GM10266 (cell line): ENCODE measurements around the gene MICU1.

ENCODE experiments used
- DNase-seq: peaks from one replicate; pipeline ENCODE4 v3.0.0; 2012; ENCODE audit errors: extremely low spot score
- TF ChIP-seq, protein P1 (sequence below): IDR thresholded peaks from 2 replicates; pipeline ENCODE4 v1.5.1; 2012; ENCODE audit warnings: mild to moderate bottlenecking, low read depth; ENCODE audit not compliant: control insufficient read depth, insufficient read depth; ENCODE audit errors: missing control alignments

Gene MICU1

DNA sequence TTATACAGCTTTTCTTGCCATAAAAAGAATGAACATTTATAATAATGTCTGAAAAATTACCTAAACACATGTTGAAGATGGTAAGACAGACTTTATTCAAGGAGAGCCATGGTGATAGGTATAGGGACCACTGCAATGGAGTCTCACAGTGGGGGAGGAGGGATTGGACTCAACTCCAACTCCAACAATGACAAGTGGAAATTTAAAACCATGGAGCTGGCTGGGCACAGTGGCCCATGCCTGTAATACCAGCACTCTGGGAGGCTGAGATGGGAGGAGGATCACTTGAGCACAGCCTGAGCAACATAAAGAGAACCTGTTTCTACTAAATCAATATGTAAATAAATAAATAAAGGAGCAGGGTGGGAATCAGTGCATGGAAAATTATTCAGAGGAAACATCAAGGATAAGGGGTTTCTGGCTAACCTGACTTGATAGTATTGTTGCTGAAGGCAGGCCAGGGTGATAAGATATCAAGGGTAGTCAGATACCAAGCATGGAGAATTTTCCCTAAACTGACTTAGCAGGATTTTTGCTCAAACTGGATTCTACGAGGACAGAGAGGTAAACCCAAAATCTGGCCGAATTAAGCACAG is 19.5 kb upstream of the MICU1 start:
- no peak for DNase-seq
- TF ChIP-seq, protein P1, sequence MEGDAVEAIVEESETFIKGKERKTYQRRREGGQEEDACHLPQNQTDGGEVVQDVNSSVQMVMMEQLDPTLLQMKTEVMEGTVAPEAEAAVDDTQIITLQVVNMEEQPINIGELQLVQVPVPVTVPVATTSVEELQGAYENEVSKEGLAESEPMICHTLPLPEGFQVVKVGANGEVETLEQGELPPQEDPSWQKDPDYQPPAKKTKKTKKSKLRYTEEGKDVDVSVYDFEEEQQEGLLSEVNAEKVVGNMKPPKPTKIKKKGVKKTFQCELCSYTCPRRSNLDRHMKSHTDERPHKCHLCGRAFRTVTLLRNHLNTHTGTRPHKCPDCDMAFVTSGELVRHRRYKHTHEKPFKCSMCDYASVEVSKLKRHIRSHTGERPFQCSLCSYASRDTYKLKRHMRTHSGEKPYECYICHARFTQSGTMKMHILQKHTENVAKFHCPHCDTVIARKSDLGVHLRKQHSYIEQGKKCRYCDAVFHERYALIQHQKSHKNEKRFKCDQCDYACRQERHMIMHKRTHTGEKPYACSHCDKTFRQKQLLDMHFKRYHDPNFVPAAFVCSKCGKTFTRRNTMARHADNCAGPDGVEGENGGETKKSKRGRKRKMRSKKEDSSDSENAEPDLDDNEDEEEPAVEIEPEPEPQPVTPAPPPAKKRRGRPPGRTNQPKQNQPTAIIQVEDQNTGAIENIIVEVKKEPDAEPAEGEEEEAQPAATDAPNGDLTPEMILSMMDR: no peak

GRCh38 chr10:72642318-72642717 is 16.4 kb upstream of the MICU1 start:
- TF ChIP-seq, protein P1: no peak
- DNase-seq: no peak

- TF ChIP-seq, protein P1: no peak
- no peak for DNase-seq
Observed at GRCh38 chr10:72639441-72639873, 13.6 kb upstream of the MICU1 start.

DNA sequence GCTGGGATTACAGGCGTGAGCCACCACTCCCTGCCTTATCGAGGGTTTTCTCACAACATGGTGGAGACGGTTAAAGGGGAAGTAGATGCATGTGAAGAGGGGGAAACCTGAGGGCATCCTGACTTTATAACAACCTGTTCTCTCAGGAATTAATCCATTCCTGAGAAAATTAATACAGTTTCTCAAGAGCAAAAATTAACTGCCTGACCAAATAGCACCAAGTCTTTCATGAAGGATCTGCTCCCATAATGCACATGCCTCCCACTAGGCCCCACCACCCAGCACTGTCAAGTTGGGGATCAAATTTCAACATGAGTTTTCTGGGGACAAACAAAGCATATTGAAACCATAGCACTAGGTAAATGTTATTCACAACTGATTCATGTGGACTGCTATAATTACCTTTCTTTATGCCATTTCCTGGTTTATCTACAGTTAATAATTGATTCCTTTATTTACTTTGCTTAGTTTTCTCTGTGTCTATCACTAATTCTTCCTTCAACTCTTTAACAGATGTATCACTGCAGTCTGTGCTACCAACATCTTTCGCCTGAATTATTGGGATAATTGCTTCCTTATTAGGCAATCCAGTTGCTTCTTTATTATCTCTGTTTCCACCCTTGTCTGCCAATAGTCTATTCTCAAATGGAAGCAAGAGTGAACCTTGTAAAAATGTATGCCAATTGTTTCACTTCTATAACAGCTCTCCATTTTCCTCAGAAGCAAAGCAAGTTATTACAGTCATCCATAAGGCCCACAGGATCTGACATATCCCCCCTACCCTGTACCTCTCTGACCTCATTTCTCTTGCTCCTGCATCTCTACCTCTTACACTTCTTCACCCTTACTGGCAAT is 12.9 kb upstream of the MICU1 start:
- TF ChIP-seq, protein P1: no peak
- DNase-seq: no peak

- peak; percentile 40 for DNase-seq
- TF ChIP-seq, protein P1: no peak
Observed at GRCh38 chr10:72637398-72637857, 11.5 kb upstream of the MICU1 start.

DNA sequence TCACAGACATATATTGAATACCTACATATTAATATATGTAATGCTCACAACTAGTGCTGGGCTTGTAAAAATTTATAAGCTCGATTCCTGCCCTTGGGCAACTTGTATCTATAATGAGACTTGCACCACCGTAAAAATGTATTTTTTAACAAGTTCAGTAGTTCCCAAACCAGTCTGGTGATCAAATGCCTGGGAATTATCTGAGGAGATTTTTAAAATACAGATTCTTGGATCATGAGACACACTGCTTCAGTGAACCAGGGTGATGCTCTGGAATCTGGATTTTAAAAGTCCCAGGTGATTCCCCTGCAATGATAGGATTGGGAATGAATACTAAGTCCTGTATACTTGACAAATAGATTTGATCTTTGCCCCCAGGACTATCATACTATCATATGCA is 4.3 kb upstream of the MICU1 start:
- TF ChIP-seq, protein P1: no peak
- DNase-seq: no peak

DNA sequence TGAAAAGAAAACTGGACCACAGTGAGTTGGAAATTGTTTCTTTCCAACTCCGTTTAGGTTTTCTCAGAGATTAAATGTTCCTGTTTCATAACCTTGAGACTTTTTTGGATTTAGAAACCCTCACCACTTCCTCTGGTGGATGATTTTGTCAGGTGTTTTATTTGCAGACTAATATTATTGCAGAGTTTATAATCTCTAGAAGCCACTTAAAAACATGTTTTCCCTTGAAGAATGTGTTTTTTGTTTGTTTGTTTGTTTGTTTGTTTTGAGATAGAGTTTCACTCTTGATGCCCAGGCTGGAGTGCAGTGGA is 520 bp upstream of the MICU1 start:
- TF ChIP-seq, protein P1: no peak
- DNase-seq: no peak
